H9 (cell line): ENCODE results near the gene AASDH. TPM values are rescaled to one million over a fixed set of nuclear protein-coding genes. Genes with fewer than 3 reads are reported as not detected.

ENCODE experiments used
- DNase-seq: peaks from one replicate; pipeline ENCODE4 v3.0.0-alpha.2; 2017
- H2AFZ ChIP-seq: one replicate; pipeline ENCODE4 v1.6.1; 2013; ENCODE audit warnings: mild to moderate bottlenecking, low read length, control low read depth, moderate library complexity
- H2AK5ac ChIP-seq: 2 replicates; pipeline ENCODE4 v1.6.1; 2013; ENCODE audit warnings: low read length, control low read depth, mixed read lengths; ENCODE audit not compliant: insufficient read length
- H2BK120ac ChIP-seq: one replicate; pipeline ENCODE4 v1.6.1; 2013; ENCODE audit warnings: low read depth, mild to moderate bottlenecking, low read length, control low read depth, inconsistent platforms; ENCODE audit not compliant: poor library complexity, severe bottlenecking
- H2BK12ac ChIP-seq: 2 replicates; pipeline ENCODE4 v1.6.1; 2013; ENCODE audit warnings: low read length, control low read depth, mixed read lengths, low read depth; ENCODE audit not compliant: insufficient read length
- H2BK15ac ChIP-seq: 2 replicates; pipeline ENCODE4 v1.6.1; 2013; ENCODE audit warnings: low read depth, low read length, control low read depth
- H2BK20ac ChIP-seq: one replicate; pipeline ENCODE4 v1.6.1; 2013; ENCODE audit warnings: low read depth, mild to moderate bottlenecking, low read length, control low read depth, inconsistent platforms; ENCODE audit not compliant: poor library complexity, severe bottlenecking
- H2BK5ac ChIP-seq: 2 replicates; pipeline ENCODE4 v1.6.1; 2013; ENCODE audit warnings: low read length, control low read depth, mixed read lengths; ENCODE audit not compliant: insufficient read length
- H3K14ac ChIP-seq: 2 replicates; pipeline ENCODE4 v1.6.1; 2013; ENCODE audit warnings: low read length, control low read depth; ENCODE audit not compliant: insufficient read depth
- H3K18ac ChIP-seq: 2 replicates; pipeline ENCODE4 v1.6.1; 2013; ENCODE audit warnings: low read depth, mild to moderate bottlenecking, mixed read lengths, low read length, control low read depth; ENCODE audit not compliant: insufficient read length
- H3K23ac ChIP-seq: 2 replicates; pipeline ENCODE4 v1.6.1; 2013; ENCODE audit warnings: low read length, control low read depth, mixed read lengths, low read depth; ENCODE audit not compliant: insufficient read length
- H3K23me2 ChIP-seq: 2 replicates; pipeline ENCODE4 v1.6.1; 2013; ENCODE audit warnings: low read depth, mild to moderate bottlenecking, mixed read lengths, low read length, control low read depth; ENCODE audit not compliant: insufficient read length, poor library complexity, severe bottlenecking
- H3K27ac ChIP-seq: 2 replicates; pipeline ENCODE4 v1.5.1; 2013; ENCODE audit warnings: low read length, control low read depth, mixed read lengths, low read depth; ENCODE audit not compliant: insufficient read length
- H3K27me3 ChIP-seq: 2 replicates; pipeline ENCODE4 v1.6.1; 2013; ENCODE audit warnings: low read length, control low read depth, inconsistent platforms; ENCODE audit not compliant: insufficient read depth
- H3K4ac ChIP-seq: 2 replicates; pipeline ENCODE4 v1.6.1; 2013; ENCODE audit warnings: low read depth, mild to moderate bottlenecking, control low read depth, inconsistent platforms, low read length, moderate library complexity
- H3K4me1 ChIP-seq: 2 replicates; pipeline ENCODE4 v1.6.1; 2013; ENCODE audit warnings: low read length, control low read depth, inconsistent platforms; ENCODE audit not compliant: insufficient read depth
- H3K4me2 ChIP-seq: 2 replicates; pipeline ENCODE4 v1.6.1; 2013; ENCODE audit warnings: low read length, control low read depth, mixed read lengths; ENCODE audit not compliant: insufficient read length, insufficient read depth
- H3K56ac ChIP-seq: 2 replicates; pipeline ENCODE4 v1.6.1; 2013; ENCODE audit warnings: low read depth, mild to moderate bottlenecking, mixed read lengths, low read length, control low read depth; ENCODE audit not compliant: insufficient read length
- H3K79me1 ChIP-seq: 2 replicates; pipeline ENCODE4 v1.6.1; 2013; ENCODE audit warnings: low read depth, mild to moderate bottlenecking, moderate library complexity, low read length, control low read depth, inconsistent platforms; ENCODE audit not compliant: insufficient read depth, poor library complexity, severe bottlenecking
- H3K79me2 ChIP-seq: 2 replicates; pipeline ENCODE4 v1.6.1; 2013; ENCODE audit warnings: low read length, control low read depth, inconsistent platforms; ENCODE audit not compliant: insufficient read depth
- H3K9ac ChIP-seq: 2 replicates; pipeline ENCODE4 v1.6.1; 2013; ENCODE audit warnings: low read length, control low read depth, mixed read lengths; ENCODE audit not compliant: insufficient read length; ENCODE audit errors: extremely low read depth
- H3K9me3 ChIP-seq: one replicate; pipeline ENCODE4 v1.6.1; 2013; ENCODE audit warnings: low read depth, low read length, inconsistent platforms; ENCODE audit not compliant: control insufficient read depth
- H3T11ph ChIP-seq: one replicate; pipeline ENCODE4 v1.6.1; 2013; ENCODE audit warnings: mild to moderate bottlenecking, low read length, control low read depth, inconsistent platforms
- H4K20me1 ChIP-seq: one replicate; pipeline ENCODE4 v1.6.1; 2013; ENCODE audit not compliant: control insufficient read depth, insufficient read length, insufficient read depth
- H4K5ac ChIP-seq: 2 replicates; pipeline ENCODE4 v1.6.1; 2013; ENCODE audit warnings: low read depth, mild to moderate bottlenecking, mixed read lengths, low read length, control low read depth; ENCODE audit not compliant: insufficient read length
- H4K8ac ChIP-seq: replicated peaks from 2 replicates; pipeline ENCODE4 v1.6.1; 2013; ENCODE audit warnings: low read length, control low read depth, mixed read lengths, low read depth; ENCODE audit not compliant: insufficient read length
- H4K91ac ChIP-seq: 2 replicates; pipeline ENCODE4 v1.6.1; 2013; ENCODE audit warnings: low read depth, mild to moderate bottlenecking, moderate library complexity, mixed read lengths, low read length, control low read depth; ENCODE audit not compliant: insufficient read length
- H3K27ac Mint-ChIP-seq, 3 experiments: 2 replicates in 2 of 3; 3 replicates in 1 of 3; pipeline ENCODE4 v1.8.0; 2020 to 2021; ENCODE audit warnings: mixed read lengths in 3 of 3, mild to moderate bottlenecking in 1 of 3, moderate library complexity in 1 of 3
- H3K27me3 Mint-ChIP-seq: 2 replicates; pipeline ENCODE4 v1.8.0; 2021; ENCODE audit warnings: low read depth, mild to moderate bottlenecking, moderate library complexity, mixed read lengths
- H3K36me3 Mint-ChIP-seq, 3 experiments: 2 replicates in 2 of 3; 3 replicates in 1 of 3; pipeline ENCODE4 v1.8.0; 2020 to 2021; ENCODE audit warnings: low read depth in 3 of 3, mixed read lengths in 3 of 3; ENCODE audit not compliant: insufficient read depth in 1 of 3
- H3K4me1 Mint-ChIP-seq, 2 experiments: 2 replicates each; pipeline ENCODE4 v1.8.0; 2020; ENCODE audit warnings: mixed read lengths in 2 of 2
- H3K4me3 Mint-ChIP-seq, 2 experiments: 2 replicates in 1 of 2; 3 replicates in 1 of 2; pipeline ENCODE4 v1.8.0; 2020 to 2021; ENCODE audit warnings: mild to moderate bottlenecking in 2 of 2, mixed read lengths in 2 of 2, moderate library complexity in 1 of 2
- H3K9me3 Mint-ChIP-seq, 2 experiments: 2 replicates in 1 of 2; 3 replicates in 1 of 2; pipeline ENCODE4 v1.8.0; 2020; ENCODE audit warnings: mild to moderate bottlenecking in 2 of 2, mixed read lengths in 2 of 2, moderate library complexity in 1 of 2
- CTCF ChIP-seq: fragments of 200-600 bp; sonication (generic); conservative IDR thresholded peaks from 3 replicates; pipeline ENCODE4 v1.8.0; 2021; ENCODE audit warnings: antibody characterized with exemption, mild to moderate bottlenecking
- WGBS: extraction: QIAGEN DNeasy Blood & Tissue Kit; methylation state at CpG from one replicate; pipeline ENCODE4 v1.1.7; 2013; ENCODE audit warnings: missing lambda C conversion rate, low lambda C conversion rate, mixed read lengths; ENCODE audit not compliant: insufficient read length; ENCODE audit errors: extremely low coverage; 5-methylcytosine and 5-hydroxymethylcytosine counted together
- total RNA-seq: library from RNA; stranded (reverse); gene quantifications from 2 replicates; pipeline ENCODE4 v1.2.1, GENCODE V29; 2021

AASDH gene
- total RNA-seq, 1 experiment from 2014 or later = 12.9 TPM

- no peak overlapping the region for H4K5ac ChIP-seq
- no CpG with 5 or more reads among the region's 4 CpGs for WGBS
- peaks cover 27% of the 10 kb centered on the region; the same call in 1 of the 2 replicates for H3K79me2 ChIP-seq
- no peak for TF ChIP-seq CTCF
- Mint-ChIP-seq H3K4me3 (no peak overlapping the region), H3K4me1 (peaks cover 38 to 44% of the 10 kb centered on the region in 2 experiments), H3K27me3 (no peaks in the 10 kb centered on the region), H3K36me3 (no peaks in the 10 kb centered on the region; a peak in 1 of 7 replicates), H3K27ac (peak overlapping the region in 2 of 3 experiments; percentile 45 to 78; a peak in 3 of 7 replicates), H3K9me3 (no peaks in the 10 kb centered on the region)
- H3K4ac ChIP-seq = no peak overlapping the region
- no peak overlapping the region for H2BK12ac ChIP-seq
- H2BK120ac ChIP-seq = no peak overlapping the region
- no peak overlapping the region for H2BK20ac ChIP-seq
- H3K9me3 ChIP-seq = no peaks in the 10 kb centered on the region
- no peak overlapping the region for H3K23ac ChIP-seq
- no peak overlapping the region for H2BK15ac ChIP-seq
- H3K4me1 ChIP-seq = no peaks in the 10 kb centered on the region; the same call in 1 of the 2 replicates
- no peak overlapping the region for H3K14ac ChIP-seq
- H3K4me2 ChIP-seq = no peak overlapping the region
- H2AFZ ChIP-seq = no peak overlapping the region
- H4K8ac ChIP-seq = no peak overlapping the region
- H3K23me2 ChIP-seq = no peaks in the 10 kb centered on the region
- H4K91ac ChIP-seq = no peak overlapping the region
- H3T11ph ChIP-seq = peak overlapping the region; percentile 53
- no peak overlapping the region for H3K27ac ChIP-seq
- H3K18ac ChIP-seq = no peak overlapping the region
- no peak overlapping the region for H3K56ac ChIP-seq
- H3K27me3 ChIP-seq = no peaks in the 10 kb centered on the region
- H3K79me1 ChIP-seq = peaks cover 7% of the 10 kb centered on the region
- H2BK5ac ChIP-seq = no peak overlapping the region
- DNase-seq = no peak
- no peak overlapping the region for H3K9ac ChIP-seq
- H4K20me1 ChIP-seq = no peaks in the 10 kb centered on the region
- H2AK5ac ChIP-seq = no peak overlapping the region
Observed at GRCh38 chr4:56414135-56414670, 26.9 kb upstream of the AASDH start.
